NCI-H1048 (cell line): ENCODE data around the gene UBL4A.
"Not testable (repeated sequence)": the region's sequence is repeated elsewhere in the genome, so short reads cannot be mapped to it uniquely, and the experiment has no call there.

Source experiments
- DNase-seq: peaks from one replicate; lab custom pipeline; 2025; lab: John Stamatoyannopoulos, UW

UBL4A gene

DNA sequence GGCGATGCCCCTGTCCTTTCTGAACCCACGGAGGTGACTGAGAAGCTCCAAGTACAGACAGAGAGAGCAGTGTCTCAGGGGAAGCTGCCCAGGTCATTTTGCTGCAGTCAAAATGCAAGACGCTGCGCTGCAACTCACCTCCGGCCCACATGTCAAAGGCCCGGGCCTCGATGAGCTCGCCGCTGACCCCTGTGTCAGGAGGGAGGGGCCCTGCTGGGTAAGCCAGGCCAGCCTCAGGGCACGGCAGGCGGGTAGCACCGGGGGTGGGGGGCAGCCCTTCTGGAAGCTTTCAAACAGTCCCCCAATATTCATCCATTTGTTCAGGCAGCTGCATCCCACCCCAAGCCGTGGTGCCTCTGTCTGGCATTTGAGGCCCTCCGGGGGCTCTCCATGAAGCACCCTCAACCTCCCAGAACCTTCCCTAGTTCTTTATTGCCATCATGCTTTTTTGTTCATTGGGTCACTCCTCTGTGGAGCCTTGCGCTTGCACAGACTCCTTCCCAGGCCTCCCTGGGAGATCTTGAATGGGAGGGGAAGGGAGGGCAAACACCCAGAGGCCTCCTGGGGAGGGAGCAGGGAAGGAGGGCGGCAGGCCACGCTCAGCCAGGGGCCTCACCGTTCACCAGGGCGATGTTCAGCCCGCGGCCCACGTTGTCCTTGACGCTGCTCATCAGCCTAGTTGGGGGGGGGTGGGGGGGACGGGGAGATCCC is 21.4 kb upstream of the UBL4A start:
- DNase-seq: no peak

DNA sequence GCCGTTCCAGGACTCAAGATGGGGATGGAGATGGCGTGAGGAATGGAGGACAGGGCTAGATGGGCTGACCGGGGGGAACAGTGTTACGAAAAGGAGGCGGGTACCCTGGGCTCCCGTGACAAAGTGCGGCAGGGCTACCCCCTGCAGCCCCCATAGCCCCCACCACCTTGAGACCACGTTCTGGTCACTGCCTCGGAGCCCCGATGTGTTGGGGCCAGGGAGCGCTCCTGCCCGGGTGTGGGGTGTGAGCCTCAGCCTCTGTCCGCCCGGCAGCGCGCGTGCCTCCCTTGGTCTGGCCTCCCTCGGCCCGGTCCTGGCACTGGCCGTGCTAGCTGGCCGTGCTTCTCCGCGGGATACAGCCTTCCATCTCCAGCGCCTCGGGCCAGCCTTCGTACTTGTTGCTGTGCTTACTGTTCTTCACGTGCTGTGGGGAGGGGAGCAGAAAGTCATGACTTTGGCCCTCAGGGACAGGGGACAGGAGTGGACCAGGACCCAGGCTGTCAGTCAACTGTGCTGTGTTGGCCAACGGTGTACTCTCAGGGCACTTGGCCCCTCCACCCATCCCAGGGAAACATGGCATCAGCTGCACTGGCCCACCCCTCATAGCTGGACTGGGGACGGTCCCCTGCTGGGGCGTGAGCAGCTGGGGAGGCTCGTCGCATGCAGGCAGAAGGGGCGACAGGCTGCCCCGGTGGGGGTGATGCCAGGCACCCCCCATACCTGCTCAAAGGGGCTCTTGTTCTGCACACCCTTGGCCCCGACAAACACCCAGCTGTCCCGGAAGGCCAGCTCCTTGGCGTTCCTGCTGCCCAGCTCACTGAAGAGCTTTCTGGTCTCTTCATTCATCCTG is 20.3 kb upstream of the UBL4A start:
- DNase-seq: no peak

DNA sequence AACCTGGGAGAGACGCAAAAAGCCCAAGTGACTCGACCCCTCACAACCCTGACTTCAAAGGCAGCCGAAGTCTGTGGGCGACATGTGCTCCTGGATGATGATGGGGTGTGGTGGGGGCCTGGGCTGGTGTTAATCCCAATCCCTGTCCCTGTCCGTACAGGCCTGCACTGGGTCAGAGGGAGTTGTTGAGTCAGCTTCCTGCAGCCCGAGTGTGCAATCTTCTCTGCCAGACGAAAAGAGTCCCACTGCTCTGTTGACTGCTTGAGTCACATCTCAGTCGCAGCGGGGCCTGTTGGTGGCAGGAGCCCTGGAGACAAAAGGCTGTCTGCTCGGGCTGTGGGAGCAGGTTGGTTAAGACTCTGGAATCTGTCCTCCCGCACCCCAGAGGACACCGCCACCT is 19.3 kb upstream of the UBL4A start:
- DNase-seq: no peak

DNA sequence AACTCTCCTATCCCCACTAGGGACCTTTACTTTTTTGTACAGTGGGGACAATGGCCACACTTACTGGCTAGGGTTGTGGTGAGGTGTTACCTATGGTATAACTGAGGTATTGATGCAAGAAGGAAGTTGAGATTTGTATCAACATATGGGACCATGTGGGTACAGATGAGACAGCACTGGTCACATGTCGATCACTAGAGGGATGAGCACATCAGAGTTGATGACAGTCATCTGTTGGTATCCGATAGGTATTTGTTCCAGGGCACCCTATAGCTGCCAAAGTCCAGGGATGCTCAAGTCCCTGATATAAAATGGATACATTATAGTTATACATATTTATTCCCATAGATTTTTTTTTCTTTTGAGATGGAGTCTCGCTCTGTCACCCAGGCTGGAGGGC is 16.6 kb upstream of the UBL4A start:
- DNase-seq: no peak

DNA sequence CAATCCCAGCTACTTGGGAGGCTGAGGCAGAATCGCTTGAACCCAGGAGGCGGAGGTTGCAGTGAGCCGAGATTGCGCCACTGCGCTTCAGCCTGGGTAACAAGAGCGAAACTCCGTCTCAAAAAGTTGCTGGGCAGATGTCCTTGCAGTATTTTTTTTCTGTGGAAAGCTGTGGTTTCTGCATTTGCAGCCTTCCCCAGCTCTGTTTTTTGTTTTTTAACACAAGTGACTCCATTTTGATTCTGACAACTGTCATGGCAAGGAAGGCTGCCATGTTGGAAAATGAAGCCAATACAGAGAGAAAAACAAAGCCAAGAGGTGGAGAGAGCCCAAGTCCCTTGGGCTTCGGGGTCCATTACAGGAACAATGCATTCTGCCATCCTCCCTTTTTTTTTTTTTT is 15.7 kb upstream of the UBL4A start:
- DNase-seq: no peak

DNA sequence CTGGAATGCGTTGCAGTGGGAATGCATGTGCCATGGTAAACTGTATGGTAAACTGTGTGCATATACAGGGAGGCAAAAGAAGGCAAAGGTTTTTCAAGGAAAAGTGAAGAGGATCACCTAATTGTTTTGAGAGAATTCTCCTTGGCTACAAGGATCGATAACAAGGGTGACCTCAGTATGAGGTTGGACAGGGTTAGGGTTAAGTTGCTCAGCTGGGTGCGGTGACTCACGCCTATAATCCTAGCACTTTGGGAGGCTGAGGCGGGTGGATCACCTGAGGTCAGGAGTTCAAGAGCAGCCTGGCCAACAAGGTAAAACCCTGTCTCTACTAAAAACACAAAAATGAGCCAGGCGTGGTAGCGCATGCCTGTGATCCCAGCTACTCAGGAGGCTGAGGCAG is 15.0 kb upstream of the UBL4A start:
- DNase-seq: not testable (repeated sequence)

DNA sequence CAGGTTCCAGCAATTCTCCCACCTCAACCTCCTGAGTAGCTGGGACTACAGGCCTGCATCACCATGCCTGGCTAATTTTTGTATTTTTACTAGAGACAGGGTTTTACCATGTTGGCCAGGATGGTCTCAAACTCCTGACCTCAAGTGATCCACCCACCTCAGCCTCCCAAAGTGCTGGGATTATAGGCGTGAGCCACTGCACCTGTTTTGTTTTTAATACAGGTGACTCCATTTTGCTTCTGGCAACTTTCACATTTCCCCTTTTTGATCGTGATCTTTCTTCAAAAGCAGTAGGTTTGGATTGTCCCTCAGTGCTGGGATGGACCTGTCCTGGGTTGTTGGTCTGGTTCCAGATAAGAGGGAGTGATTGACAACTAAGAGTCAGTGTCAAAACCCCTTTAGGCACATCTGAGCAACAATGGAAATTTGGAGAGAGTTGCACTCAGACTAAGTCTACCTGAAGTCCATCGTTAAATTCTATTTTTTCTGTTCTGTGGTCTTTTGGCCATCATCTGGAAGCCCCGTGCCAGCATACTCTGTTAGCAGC is 10.2 kb upstream of the UBL4A start:
- DNase-seq: not testable (repeated sequence)

DNA sequence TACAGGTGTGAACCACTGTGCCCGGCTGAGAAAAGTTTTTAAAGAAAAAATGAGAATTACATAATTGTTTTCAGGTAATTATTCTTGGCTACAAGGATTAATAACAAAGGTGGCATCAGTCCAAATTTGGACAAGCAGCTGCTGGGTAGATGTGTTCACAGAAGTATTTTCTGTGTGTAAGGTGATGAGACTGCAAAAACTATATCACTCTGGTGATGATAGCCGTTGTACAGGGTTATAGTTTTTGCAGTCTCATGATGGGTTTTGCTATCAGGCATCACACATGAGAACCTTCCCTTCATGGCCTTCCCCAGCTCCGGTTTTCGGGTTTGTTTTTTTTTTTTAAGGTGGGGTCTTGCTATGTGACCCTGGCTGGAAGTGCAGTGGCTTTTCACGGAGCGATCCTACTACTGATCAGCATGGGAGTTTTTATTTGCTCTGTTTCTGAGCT is 9.1 kb upstream of the UBL4A start:
- no peak for DNase-seq

DNA sequence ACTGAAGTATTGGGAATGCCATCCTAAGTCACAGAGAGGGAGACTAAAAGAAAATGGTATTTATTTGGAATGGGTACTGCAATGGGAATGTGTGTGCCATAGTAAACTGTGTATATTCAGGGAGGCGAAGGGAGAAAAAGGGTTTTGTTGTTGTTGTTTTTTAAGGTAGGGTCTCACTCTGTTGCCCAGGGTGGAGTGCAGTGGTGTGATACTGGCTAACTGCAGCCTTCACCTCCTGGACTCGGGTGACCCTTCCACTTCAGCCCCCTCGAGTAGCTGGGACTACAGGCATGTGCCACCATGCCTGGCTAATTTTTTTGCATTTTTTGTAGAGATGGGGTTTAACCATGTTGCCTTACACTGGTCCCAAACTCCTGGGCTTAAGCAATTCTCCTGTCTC is 8.3 kb upstream of the UBL4A start:
- DNase-seq: no peak

DNA sequence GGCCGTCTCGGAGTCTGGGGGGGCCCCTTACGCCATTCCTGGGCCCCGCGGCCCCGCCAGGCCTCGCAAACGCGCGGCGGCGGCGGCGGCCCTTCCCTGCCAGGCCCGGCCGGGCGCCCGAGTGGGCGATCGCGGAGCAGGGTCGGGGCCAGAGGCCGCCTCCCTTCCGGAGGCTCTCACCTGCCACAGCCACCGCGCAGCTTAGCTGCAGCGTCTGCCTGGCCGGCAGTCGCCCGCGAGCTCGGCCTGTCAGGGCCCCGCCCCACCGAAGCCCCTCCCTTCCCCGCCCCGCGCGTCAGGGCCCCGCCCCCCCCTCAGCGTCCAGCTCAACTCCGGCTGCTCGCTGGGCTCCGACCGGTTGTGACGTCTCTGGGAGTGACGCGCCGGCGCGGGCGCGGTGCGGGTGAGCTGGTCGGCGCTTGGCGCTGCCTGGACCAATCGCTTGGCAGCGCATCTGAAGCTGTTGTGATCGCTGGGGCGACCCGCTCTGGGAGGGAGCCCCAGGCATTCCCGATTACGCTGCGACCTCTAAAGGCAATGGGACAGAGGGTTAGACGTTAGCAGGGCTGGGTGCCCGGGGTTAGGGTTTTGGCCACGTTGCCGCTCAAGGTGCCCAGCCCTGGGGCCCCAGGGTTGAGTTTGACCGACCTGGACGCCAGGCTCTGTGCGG is 4.1 kb upstream of the UBL4A start, which contains the start of gene SLC10A3:
Gene SLC10A3, minus strand, starts transcription at position 216 of the 670 bp plus-strand sequence. CDS start 1,689 bp downstream, outside the sequence.
- DNase-seq: peak; percentile 42

DNA sequence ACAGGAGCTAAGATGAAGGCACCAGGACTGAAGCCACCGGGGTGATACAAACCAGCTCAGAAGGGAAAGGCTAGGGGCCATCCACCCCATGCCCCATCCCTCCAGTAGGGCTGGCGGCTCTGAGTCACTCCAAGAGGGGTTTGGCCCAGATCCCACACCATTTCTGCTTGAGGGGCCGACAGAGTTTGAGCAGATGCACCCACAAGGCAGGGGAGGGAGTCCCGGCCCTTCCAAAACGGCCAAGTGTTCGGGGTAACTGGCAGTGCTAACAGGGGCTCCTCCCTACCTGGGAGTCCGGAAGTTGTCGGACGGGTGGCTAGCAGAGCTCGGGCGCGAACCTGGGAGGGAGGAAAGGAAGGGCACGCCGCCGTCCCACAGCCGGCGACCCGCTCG is 3.6 kb upstream of the UBL4A start:
- DNase-seq: no peak

DNA sequence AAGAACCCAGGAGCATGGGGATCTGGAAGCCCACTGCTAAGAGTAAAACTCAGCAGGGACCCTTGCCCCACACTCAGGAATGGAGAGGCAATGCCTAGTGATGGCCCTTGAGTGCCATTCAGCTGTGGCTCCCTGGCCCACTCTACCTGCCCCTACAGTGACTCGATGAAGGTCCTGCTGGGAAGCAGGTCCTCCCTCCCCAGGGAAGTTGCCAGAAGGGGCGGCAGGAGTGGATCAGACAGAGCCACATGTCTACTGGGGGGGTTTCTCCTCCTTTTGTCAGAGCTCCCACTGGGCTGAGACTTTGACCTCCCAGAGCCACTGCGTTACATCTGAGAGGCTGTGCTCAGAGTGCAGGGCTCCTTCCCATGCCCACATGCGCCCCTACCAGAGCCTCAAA is 2.8 kb upstream of the UBL4A start:
- no peak for DNase-seq

DNA sequence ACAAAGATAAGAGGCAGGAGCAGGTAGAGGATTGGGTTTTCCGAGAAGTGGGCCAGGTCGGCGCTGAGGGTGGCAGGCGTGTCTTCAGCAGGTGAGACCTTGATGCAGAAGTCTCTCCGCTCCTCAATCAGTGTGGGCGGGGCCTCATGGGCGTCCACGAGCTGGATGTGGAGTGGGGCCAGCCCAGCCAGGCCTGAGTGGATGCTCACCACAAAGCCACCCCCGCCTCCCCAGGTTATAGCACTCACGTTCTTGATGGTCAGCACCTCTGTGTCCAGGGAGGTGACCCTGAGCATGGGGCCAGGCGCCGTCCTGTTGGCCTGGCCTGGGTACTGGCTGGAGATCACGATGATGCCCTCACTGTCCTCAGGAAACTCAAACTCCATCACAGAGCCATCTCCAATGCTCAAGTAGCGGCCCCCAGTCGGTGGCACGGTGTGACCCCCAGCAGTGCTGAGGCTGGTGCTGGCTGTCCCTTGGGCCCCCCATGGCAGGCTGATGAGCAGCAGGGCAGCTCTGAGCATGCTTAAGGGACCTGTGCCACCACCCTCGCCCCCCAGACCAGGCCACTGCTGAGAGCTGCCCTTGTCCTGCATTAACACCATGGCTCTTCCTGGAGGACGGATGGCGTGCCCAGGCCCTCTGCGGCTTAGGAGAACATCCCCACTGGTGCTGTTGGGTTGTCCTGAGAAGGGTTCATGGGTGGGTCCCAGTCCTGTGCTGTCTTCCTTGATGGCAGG is 2.1 kb upstream of the UBL4A start:
- no peak for DNase-seq

DNA sequence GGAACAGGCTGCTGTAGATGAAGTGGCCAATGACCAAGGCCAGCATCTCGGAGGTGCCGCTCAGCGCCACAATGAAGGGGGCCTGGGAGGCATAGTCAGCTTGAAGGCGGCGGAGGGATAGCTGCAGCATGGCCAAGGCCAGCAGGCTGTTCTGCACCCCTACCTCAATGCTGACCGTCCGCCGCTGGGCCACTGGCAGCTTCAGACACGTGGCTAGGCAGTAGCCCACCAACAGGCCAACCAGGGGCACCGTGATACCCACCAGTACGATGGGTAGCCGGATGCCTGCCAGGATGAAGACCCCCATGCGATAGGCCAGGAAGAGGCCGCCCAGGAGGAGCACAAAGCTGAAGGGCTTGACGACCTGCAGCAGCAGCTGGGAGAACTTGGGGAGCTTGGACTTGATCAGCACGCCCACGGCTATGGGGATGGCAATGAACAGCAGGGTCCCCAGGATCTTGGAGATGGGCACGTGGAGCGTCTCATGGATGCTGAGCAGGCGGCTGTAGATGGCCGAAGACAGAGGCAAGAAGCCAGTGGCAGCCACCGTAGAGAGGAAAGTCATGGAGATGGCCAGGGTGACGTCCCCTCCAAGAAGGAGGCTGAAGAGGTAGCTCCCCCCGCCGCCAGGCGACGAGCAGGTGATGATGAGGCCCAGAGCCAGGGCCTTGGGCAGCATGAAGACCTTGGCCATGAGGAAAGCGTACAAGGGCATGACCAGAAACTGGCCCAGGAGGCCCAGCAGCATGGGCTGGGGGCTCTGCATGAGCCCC is 1.3 kb upstream of the UBL4A start:
- DNase-seq: no peak

DNA sequence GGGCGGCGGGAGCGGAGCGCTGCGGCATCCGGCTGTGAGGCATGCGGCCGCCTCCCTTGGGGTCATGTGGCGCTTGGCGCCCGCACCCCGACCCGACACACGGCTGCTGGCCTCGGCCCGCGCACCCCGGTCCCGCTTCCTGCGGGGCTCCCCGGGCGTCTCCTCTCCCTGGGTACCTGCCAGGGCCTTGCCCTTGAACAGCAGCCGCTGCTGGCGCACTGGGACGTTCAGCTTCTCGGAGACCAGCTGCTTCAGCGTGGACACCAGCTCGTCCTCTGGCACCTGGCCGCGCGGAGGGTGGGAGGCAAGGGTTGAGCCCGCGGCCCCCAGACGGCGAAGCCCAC is 391 bp downstream of the UBL4A start:
- DNase-seq: no peak

DNA sequence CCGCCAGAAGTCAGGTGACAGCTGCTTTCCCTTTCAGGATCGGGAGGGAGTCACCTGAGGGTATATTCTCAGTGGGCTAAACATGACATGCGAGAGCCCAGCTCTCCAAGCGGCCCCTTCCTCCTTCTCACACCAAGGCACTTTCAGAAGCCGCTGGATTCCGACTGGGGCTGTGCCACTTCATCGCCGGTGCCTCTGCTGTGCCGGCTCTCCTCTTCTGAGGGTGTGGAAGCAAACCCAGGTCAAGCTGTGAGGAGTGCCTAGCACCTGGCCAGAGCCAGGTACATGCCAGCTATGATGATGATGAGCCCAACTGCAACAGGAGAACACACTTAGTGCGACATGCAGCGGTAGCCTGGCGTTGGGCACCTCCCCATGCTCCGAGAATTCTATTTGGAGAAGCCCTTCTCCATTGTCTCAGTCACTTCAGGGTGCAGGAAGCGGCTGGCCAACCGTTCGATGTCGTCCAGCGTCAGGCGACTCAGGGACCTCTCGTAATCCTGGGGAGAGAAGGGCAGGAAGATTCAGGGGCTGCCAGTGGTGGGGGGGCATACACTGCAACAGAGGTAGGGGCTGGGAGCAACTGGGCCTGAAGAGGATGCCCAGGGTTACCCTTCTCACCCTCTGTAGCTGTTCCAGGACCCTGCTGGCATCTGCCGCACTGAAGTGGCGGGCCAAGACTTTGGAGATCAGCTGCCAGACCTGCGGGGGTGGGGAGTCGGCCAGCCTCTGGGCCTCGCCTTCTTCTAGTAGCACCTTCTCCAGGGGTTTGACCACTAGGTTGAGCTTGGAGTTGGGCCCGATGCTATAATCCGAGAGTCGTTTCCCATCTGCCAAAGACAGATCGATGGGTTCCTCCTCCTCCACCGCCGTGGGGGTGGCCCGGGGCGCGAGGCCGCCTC is 1.0 kb downstream of the UBL4A start:
- DNase-seq: no peak

DNA sequence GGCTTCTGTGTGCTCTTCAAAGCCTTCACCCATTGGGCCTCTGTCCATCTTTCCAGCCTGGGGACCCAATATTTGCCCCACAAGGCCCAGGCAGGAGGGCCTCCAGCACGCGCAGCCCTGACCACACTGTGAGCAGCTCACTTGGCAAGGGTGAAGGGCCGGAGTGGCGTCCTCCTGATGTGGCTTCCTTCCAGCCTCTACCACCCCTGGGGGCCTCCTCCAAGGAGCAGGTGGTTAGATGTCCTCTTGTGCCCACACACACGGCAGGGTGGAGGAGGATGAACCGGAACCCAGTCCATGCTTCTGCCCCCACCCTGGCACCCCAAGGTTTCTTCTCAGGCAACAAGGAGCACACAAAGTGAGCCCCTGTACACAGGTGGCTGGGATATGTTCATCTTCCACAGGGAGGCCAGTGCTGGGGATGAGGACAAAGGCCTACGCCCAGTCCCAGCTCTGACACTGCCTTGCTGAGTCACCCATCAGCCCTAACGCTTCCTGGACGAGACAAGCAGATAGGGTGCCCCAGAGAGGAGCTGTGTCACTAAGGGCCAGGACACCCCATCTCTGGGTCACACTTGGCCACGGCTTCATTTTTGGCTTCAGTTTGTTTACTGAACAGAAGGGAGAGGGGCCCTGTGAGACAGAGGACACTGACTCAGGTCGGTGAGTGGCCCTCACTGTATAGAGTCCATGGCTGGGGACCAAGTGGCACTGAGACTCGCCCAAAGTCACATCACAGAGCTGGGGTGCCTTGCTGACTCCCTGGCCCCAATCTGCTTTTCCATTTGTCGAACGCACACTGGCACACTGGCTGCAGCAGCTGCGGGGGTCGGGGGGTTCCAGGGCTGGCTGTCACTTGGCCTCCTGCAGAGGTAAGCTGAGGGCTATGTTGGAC is 1.9 kb downstream of the UBL4A start:
- DNase-seq: no peak

DNA sequence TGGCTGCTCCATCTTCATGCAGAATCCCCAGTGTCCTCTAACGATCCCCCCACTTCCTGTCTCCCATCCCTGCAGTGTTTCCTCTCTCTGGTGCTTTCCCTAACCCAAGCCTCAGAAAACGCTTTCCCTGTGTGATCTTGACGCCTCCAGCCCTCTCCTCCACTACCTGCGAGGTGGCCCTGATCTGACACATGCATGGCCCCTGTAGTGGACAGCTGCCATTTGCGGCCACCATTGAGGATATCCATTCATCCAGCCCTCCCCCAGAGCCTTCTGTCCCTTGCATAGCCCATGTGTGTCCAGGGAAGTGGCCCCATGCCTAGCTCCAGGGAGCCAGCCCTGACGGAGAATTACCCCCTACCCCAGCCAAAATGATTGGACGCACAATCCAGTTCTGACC is 3.1 kb downstream of the UBL4A start:
- no peak for DNase-seq

DNA sequence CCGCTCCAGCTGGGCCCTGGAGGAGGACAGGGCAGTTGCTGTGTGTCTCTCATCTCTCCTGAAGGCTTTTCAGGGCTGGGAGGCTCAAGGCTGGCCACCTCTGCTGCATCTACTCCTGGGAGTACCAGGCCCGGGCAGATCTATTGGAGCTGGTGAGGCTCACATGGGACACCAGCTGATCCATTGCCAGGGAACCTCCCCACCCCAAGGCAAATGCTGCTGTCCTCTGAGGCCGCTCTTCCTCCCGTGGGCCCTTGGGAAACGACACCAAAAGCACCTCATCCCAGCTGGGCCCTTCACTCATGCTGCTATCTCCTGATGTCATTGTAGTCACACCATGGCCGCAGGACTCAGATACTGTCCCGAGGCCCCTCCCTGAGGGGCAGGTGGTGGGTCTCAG is 3.6 kb downstream of the UBL4A start:
- DNase-seq: no peak
